NCI-H1105 (cell line): ENCODE results near the gene KIFC3.
A peak's percentile ranks its signal among the peaks of the same experiment; 100 is the strongest.
"Not testable (repeated sequence)": the region's sequence is repeated elsewhere in the genome, so short reads cannot be mapped to it uniquely, and the experiment has no call there.

Experiments
- DNase-seq: peaks from one replicate; lab custom pipeline; 2025; lab: John Stamatoyannopoulos, UW

Gene KIFC3

DNA sequence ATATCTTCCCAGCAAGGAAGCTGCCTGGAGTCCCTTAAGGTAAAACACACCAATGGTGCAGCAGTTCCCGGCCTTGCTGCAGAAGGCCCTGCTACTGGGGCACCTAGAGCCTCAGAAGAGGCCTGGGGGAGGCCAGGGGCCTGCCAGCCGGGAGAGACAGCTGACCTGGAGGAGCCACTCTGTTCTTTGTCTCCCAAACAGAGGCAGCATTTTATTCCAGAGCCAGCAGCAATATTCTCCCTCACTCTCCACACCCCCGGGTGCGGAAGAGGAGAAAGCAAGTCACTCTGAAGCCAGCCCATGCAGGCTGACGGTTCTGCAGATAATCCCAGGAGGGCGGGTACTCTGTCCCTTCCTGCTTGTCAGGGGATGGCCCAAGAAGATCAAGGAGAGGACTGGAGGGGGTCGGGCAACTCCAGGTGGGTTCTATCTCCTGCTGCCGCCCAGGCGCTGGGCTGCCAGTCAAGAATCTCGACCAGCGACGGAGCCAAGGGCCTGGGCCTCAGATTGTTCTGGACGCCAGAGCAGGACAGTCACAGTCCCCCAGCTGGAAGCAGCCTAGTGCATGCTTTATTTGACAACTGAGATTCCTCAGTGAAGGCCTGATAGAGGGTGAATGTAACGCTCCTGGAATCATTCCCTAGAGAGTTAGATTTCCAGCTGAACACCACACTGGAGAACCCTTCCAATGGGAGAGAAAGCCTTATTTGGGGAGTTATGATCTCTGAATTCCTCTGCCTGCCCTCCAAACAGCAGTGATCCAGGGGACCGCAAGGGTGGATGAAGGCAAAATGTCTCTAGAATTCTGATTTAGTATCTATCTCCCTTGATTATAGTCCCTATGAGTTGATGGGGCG, 1.1 kb upstream of the KIFC3 start:
- no peak for DNase-seq

DNA sequence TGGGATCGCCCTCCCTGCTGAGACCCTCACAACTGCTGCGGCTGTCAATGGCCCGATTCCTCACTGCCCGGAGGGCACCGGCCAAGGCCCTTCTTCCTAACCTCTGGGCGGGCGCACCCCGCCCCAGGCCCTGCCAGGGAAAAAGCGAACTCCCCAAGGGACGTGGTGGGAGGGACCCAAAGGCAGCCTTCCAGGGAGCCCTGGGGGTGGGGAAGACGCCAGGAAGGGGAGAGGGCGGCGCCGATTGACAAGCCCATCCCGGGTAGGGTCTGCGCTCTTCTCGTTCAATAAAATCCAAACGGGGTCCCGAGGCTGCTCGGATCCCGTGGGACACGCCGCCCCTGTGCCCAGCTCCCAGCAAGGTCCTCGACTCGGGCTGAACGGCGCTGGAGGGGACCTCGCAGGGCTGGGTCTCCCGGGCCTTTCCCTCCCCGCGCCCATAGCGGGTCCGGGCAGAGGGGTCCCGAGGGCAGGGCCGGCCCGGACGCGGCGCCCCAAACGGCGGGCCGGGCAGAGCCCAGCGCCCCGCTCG, 416 bp downstream of the KIFC3 start:
- no peak for DNase-seq

GRCh38 chr16:57801098-57801808, 1.0 kb downstream of the KIFC3 start:
- no peak for DNase-seq

GRCh38 chr16:57800200-57801097, 1.8 kb downstream of the KIFC3 start:
- DNase-seq: no peak

GRCh38 chr16:57799600-57800199, 2.6 kb downstream of the KIFC3 start:
- DNase-seq: no peak

- DNase-seq: peak; percentile 51
These were observed 3.2 kb downstream of the KIFC3 start for GRCh38 chr16:57798953-57799599.

DNA sequence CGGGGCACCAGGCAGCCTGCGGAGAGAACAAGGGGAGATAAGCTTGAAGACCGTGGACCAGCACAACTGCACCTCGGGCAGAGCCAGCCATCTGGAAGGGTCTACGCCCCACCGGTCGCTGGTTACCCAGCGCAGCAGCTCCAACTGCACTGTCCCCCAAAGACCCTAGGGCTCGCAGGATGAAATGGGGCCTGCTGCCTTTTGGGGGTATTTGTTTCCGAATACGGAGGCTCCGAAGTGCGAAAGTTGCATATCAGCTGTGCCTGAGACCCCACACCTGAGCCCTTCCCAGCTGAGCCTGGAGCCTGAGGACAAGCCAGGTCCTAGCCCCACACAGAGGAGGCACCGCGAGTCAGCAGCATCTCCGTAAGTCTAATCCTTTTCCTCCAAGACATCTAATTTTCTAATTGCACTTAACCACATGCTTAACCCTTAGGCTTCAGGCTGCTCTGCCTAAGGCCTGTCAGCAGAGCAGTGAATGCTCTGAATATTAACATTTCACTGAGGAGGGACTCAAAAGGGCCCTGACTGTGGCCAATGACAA, 4.0 kb downstream of the KIFC3 start:
- no peak for DNase-seq

DNA sequence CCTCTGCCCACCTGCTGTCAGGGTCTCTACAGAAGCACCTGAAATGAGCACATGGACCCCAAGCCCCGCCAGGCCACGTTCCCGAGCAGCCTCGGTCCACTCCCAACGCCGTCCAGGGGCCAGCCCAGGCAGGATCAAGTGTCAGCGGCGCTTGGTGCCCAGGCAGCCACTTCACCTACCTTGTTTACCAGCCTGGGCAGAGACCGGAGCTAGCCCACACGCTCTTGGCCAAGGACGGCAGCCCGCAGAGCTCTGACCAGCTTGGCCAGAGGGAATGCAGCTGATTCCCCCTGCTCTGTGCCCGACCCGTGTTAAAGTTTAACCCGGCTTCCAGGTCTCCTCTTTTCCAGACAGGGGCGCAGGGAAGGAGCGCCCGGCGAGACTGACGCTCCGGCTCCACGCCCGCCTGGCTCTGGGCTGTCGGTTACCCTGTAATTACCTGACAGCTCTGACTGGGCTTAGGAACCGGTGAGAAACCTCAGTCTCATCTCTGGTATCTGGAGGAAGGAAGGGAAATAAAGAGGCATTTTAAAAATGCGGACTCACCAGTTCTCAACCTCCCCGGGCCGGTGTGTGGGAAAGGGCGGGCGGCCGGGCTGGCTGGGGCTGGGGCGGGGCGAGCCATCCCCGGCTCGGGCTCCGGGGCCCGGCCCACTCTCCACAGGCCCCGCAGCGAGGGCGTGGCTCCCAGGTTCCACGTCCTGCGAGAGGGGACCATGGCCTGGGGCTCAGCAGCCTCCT, 4.6 kb downstream of the KIFC3 start:
- DNase-seq: no peak

DNA sequence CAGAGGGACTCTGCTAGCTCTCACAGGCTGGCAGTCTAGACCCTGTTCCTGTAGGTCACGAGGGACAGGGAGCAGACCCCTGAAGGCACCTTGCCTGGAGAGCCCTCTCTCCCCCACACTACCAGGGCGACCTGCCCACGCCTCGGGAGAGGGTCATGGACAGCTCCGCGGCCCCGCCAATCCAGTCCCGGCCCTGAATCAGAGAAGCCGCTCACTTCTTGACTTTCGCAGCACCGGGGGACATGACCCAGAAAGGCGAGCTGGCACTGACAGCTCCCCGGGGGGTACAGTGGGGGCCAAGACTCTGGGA, 5.1 kb downstream of the KIFC3 start:
- DNase-seq: no peak

GRCh38 chr16:57796014-57796413, 6.3 kb downstream of the KIFC3 start:
- DNase-seq: not testable (repeated sequence)

DNA sequence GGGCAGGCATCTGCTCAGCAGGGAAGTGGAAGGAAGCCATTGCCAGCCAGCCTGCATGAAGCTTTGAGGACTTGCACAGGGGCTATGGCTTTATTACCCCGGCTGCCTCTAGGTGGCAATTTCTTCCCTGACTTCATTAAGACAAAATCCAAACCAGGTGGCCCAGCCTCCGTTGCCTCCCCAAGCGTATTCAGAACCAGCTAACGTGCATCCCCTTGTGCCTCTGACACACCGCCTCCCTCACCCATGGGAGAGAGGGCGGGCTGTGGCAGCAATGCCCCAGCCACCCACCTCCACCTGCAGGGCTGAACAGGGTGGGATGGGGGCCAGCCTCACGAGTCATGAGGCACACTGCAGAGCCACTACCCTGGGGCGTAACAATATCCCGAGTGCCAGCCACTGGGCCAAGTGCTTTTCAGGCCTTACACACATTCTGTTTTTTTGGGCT, 6.8 kb downstream of the KIFC3 start:
- DNase-seq: no peak

- no peak for DNase-seq
These were observed 7.4 kb downstream of the KIFC3 start for GRCh38 chr16:57794849-57795430.

DNA sequence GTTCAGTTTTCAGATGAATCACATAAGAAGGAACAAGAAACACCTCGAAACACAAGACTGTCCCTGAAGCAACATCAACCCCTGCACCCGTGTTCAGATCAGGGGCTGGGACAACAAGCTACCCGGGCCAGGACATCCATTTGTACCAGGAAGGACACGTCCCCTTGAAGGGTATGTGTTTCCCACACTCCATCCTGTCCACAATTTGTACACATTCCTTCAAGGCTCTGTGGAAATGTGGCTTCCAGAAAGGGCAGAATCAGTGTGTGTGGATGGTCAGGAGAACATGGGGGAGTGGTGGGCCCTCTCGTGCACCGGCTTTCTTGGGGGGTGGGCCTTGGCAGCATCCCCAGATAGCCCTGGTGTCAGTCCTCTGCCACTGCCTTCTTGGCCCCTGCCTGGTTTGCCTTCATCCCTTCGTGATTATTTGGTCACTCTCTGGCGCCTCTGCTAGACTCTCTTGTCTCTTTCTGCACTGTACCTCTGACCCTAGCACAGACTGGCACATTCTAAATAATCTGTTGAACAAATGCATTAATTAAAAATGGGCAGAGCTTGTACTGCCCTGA, 10.3 kb downstream of the KIFC3 start:
- DNase-seq: no peak

DNA sequence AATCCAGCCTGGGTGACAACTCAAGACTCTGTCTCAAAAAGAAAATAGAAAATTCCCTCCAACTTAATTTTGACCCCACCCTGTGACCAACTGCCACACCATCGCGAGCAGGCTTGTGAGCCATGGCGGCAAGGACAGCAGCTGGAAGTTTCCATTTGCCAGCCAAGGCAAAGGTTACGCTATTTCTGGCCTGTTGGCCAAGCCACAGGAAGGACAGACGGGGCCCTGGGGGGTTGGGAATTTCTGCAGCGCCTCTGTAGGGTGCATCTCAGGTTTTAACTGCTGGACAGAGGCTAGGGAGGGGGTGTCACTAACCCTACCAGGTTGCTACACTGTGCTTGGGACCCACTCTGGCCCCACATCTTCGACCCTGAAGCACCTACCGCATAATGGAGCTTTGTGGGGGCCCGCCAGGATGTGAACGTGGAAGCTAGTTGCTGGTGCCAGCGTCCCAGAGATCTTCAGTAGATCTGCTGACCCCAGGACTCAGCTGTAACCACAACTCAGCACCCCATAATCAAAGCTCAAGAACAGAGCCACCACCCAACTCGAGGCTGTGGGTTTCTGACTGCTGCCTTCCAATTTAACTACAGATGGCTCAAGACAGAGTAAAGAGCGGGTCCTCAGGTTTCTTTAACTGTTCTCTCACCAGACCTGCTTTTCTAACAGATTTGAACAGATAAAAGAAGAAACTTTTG, 10.9 kb downstream of the KIFC3 start:
- no peak for DNase-seq

GRCh38 chr16:57788951-57789350, 13.3 kb downstream of the KIFC3 start:
- DNase-seq: no peak

DNA sequence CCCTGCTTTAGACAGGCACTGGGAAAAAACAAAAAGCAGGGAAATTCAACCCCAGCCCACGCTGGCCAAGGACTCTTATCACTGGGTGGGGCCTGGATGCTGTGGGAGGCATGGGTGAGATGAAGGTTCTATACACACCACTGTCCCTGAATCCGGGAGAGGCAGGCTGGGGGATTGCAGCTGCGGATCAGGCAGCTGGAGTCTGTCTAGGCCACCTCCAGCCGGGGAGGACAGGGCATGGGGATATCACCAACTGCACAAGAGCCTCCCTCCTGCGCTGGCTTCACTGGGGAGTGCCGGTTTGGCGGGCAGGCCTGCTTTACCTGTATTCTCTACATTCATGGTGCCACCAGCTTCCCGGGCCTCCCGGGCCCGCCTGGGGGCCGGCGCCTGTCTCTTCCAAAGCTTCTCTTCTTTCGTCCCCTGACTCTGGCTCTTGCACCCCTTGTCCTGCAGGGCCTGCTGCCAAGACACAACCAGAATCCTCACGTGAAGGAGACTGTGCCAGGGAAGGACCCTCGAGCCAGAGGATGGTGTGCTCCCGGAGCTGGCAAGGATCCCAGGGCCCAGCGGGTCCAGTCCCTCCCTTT, 13.9 kb downstream of the KIFC3 start:
- no peak for DNase-seq

GRCh38 chr16:57787519-57787905, 14.8 kb downstream of the KIFC3 start:
- DNase-seq: no peak
